IPS-15b (cell line): ENCODE measurements around the gene BLTP2.
"Not testable (repeated sequence)": the region's sequence is repeated elsewhere in the genome, so short reads cannot be mapped to it uniquely, and the experiment has no call there.

Experiments
- H3K27me3 ChIP-seq: one replicate; pipeline ENCODE4 v1.6.1; 2013; ENCODE audit warnings: low read length; ENCODE audit not compliant: control insufficient read depth, insufficient read depth
- H3K36me3 ChIP-seq: one replicate; pipeline ENCODE4 v1.6.1; 2013; ENCODE audit warnings: low read length; ENCODE audit not compliant: control insufficient read depth, insufficient read depth
- H3K4me1 ChIP-seq: one replicate; pipeline ENCODE4 v1.6.1; 2013; ENCODE audit warnings: mild to moderate bottlenecking, low read length; ENCODE audit not compliant: control insufficient read depth, insufficient read depth
- H3K4me3 ChIP-seq: one replicate; pipeline ENCODE4 v1.5.1; 2013; ENCODE audit warnings: low read depth, low read length
- H3K9ac ChIP-seq: one replicate; pipeline ENCODE4 v1.6.1; 2013; ENCODE audit warnings: low read depth, mild to moderate bottlenecking, low read length
- H3K9me3 ChIP-seq: one replicate; pipeline ENCODE4 v1.6.1; 2013; ENCODE audit warnings: mild to moderate bottlenecking, low read length; ENCODE audit not compliant: control insufficient read depth, insufficient read depth

The BLTP2 gene

GRCh38 chr17:28615260-28615940 is 29.6 kb downstream of the BLTP2 start:
- H3K9me3 ChIP-seq: no peaks in the 10 kb centered on the region
- H3K4me1 ChIP-seq: no peaks in the 10 kb centered on the region
- peaks cover 69% of the 10 kb centered on the region for H3K36me3 ChIP-seq
- no peaks in the 10 kb centered on the region for H3K27me3 ChIP-seq
- H3K9ac ChIP-seq: no peak overlapping the region
- H3K4me3 ChIP-seq: no peak overlapping the region

- no peaks in the 10 kb centered on the region for H3K27me3 ChIP-seq
- peaks cover 60% of the 10 kb centered on the region for H3K36me3 ChIP-seq
- no peak within 1 kb of the TSS for H3K9ac ChIP-seq
- no peak within 1 kb of the TSS for H3K4me3 ChIP-seq
- no peaks in the 10 kb centered on the region for H3K9me3 ChIP-seq
- no peaks in the 10 kb centered on the region for H3K4me1 ChIP-seq
Observed at GRCh38 chr17:28613931-28614381, 31.0 kb downstream of the BLTP2 start, which contains the start of gene RSKR. RSKR (minus strand) TSS chr17:28614185; CDS start chr17:28614161, 24 bp downstream.

- H3K9ac ChIP-seq: no peak overlapping the region
- peaks cover 54% of the 10 kb centered on the region for H3K36me3 ChIP-seq
- no peaks in the 10 kb centered on the region for H3K27me3 ChIP-seq
- H3K4me1 ChIP-seq: no peaks in the 10 kb centered on the region
- H3K9me3 ChIP-seq: no peaks in the 10 kb centered on the region
- no peak overlapping the region for H3K4me3 ChIP-seq
Observed at GRCh38 chr17:28612936-28613872, 31.8 kb downstream of the BLTP2 start.

- Histone ChIP-seq H3K9ac (no peak overlapping the region), H3K4me1 (no peaks in the 10 kb centered on the region), H3K36me3 (peaks cover 52% of the 10 kb centered on the region), H3K4me3 (no peak overlapping the region), H3K9me3 (no peaks in the 10 kb centered on the region), H3K27me3 (no peaks in the 10 kb centered on the region)
Observed at GRCh38 chr17:28612531-28612930, 32.4 kb downstream of the BLTP2 start.

GRCh38 chr17:28610376-28610775 is 34.6 kb downstream of the BLTP2 start:
- Histone ChIP-seq H3K4me1 (no peaks in the 10 kb centered on the region), H3K36me3 (peaks cover 33% of the 10 kb centered on the region), H3K9me3 (no peaks in the 10 kb centered on the region), H3K27me3 (no peaks in the 10 kb centered on the region), H3K9ac (no peak overlapping the region), H3K4me3 (no peak overlapping the region)

GRCh38 chr17:28604031-28604430 is 40.9 kb downstream of the BLTP2 start:
- not testable (repeated sequence) for H3K9me3 ChIP-seq, H3K27me3 ChIP-seq, H3K36me3 ChIP-seq, H3K4me1 ChIP-seq, H3K4me3 ChIP-seq, H3K9ac ChIP-seq

GRCh38 chr17:28599311-28600184 is 45.4 kb downstream of the BLTP2 start:
- Histone ChIP-seq H3K9ac (peak overlapping the region; percentile 50), H3K4me3 (peak overlapping the region; percentile 96), H3K36me3 (peaks cover under 1% of the 10 kb centered on the region)

GRCh38 chr17:28598799-28599310 is 46.1 kb downstream of the BLTP2 start, which contains the start of gene SPAG5:
SPAG5 (minus strand) TSS chr17:28599025; CDS start chr17:28598946, 79 bp downstream.
- Histone ChIP-seq H3K9ac (peak within 1 kb of the TSS; percentile 97), H3K9me3 (no peaks in the 10 kb centered on the region), H3K27me3 (no peaks in the 10 kb centered on the region), H3K4me1 (peaks cover 4% of the 10 kb centered on the region), H3K36me3 (no peaks in the 10 kb centered on the region), H3K4me3 (peak within 1 kb of the TSS; percentile 96)

More at GRCh38 chr17:28599311-28600184, 45.4 kb downstream of the BLTP2 start:
- no peaks in the 10 kb centered on the region for H3K27me3 ChIP-seq
- H3K4me1 ChIP-seq: peaks cover 4% of the 10 kb centered on the region
- H3K9me3 ChIP-seq: no peaks in the 10 kb centered on the region

- H3K9ac ChIP-seq: peak overlapping the region; percentile 97
- peaks cover 4% of the 10 kb centered on the region for H3K4me1 ChIP-seq
- H3K36me3 ChIP-seq: peaks cover 2% of the 10 kb centered on the region
- H3K4me3 ChIP-seq: peak overlapping the region; percentile 96
- no peaks in the 10 kb centered on the region for H3K9me3 ChIP-seq
- H3K27me3 ChIP-seq: no peaks in the 10 kb centered on the region
Observed at GRCh38 chr17:28598389-28598788, 46.6 kb downstream of the BLTP2 start.

- H3K36me3 ChIP-seq: peaks cover 8% of the 10 kb centered on the region
- H3K4me3 ChIP-seq: peak overlapping the region; percentile 96
- no peaks in the 10 kb centered on the region for H3K9me3 ChIP-seq
- H3K9ac ChIP-seq: peak overlapping the region; percentile 97
- H3K27me3 ChIP-seq: no peaks in the 10 kb centered on the region
- H3K4me1 ChIP-seq: peaks cover 4% of the 10 kb centered on the region
Observed at GRCh38 chr17:28597606-28598383, 47.2 kb downstream of the BLTP2 start.
